HFF-Myc (cell line): ENCODE results near the gene DNAH5.
A peak's percentile ranks its signal among the peaks of the same experiment; 100 is the strongest.

ENCODE experiments used
- DNase-seq: peaks from one replicate; pipeline ENCODE4 v3.0.0-alpha.2; 2011; ENCODE audit warnings: low read depth; ENCODE audit errors: extremely low read depth
- H3K4me3 ChIP-seq: replicated peaks from 2 replicates; pipeline ENCODE4 v1.5.1; 2011; ENCODE audit warnings: low read depth, mild to moderate bottlenecking, control low read depth, low read length
- CTCF ChIP-seq: IDR thresholded peaks from 2 replicates; pipeline ENCODE4 v1.5.1; 2012; ENCODE audit warnings: mild to moderate bottlenecking, low read depth, low read length, control low read depth; ENCODE audit errors: missing control alignments

DNAH5 gene

GRCh38 chr5:13910637-13911288 lies 33.7 kb downstream of the DNAH5 start:
- no peak for DNase-seq
- H3K4me3 ChIP-seq, result no peak overlapping the region
- no peak for TF ChIP-seq CTCF

- no peak for TF ChIP-seq CTCF
- no peak overlapping the region for H3K4me3 ChIP-seq
- DNase-seq, result no peak
Measured at GRCh38 chr5:13910201-13910600, 34.3 kb downstream of the DNAH5 start.

GRCh38 chr5:13909271-13909670 lies 35.2 kb downstream of the DNAH5 start:
- no peak for TF ChIP-seq CTCF
- DNase-seq, result no peak

GRCh38 chr5:13898569-13898968 lies 45.9 kb downstream of the DNAH5 start:
- no peak for DNase-seq
- TF ChIP-seq CTCF, result no peak

More at GRCh38 chr5:13909271-13909670, 35.2 kb downstream of the DNAH5 start:
- no peak overlapping the region for H3K4me3 ChIP-seq

GRCh38 chr5:13878357-13878756 lies 66.1 kb downstream of the DNAH5 start:
- no peak overlapping the region for H3K4me3 ChIP-seq
- TF ChIP-seq CTCF, result peak; percentile 10
- no peak for DNase-seq

More at GRCh38 chr5:13898569-13898968, 45.9 kb downstream of the DNAH5 start:
- no peak overlapping the region for H3K4me3 ChIP-seq

GRCh38 chr5:13866792-13867191 lies 77.7 kb downstream of the DNAH5 start:
- no peak for TF ChIP-seq CTCF
- no peak overlapping the region for H3K4me3 ChIP-seq
- peak; percentile 22 for DNase-seq

GRCh38 chr5:13865312-13865711 lies 79.2 kb downstream of the DNAH5 start:
- no peak for TF ChIP-seq CTCF
- no peak overlapping the region for H3K4me3 ChIP-seq
- no peak for DNase-seq
